GM18526 (cell line): ENCODE measurements around the gene UBR7.

ENCODE experiments used
- POLR2A ChIP-seq: IDR thresholded peaks from 3 replicates; pipeline ENCODE4 v1.6.1; 2011; ENCODE audit not compliant: insufficient read length; ENCODE audit errors: extremely low read depth

Gene UBR7

GRCh38 chr14:93206793-93207467 is at the start of gene UBR7, which contains the start of gene GON7:
UBR7 (plus strand) TSS chr14:93207256; CDS start chr14:93207292, 36 bp downstream.
GON7 (minus strand) TSS chr14:93207065; CDS start chr14:93207037, 28 bp downstream.
- TF ChIP-seq POLR2A: peak; percentile 77

DNA sequence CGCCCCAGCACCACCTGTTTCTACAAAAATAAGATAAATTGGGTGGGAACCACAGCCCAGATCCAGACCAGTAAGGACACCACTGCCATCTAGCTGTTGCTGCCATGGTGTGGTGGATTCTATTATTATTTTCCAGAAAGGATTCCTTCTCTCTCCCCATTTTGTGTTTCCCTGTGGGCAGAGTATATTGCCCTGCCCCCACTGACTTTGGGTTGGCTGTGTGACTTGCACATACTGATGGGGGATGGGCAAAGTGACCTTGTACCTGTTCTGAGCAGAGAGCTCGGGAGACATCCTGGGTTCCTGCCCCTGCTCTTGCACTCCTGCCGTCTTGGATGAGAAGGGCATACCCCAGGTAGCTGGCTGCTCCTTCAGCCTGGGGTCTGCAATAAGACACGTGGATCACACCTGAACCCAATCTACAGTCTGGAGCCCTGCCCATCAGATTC is 46.7 kb upstream of the UBR7 start:
- TF ChIP-seq POLR2A: no peak

DNA sequence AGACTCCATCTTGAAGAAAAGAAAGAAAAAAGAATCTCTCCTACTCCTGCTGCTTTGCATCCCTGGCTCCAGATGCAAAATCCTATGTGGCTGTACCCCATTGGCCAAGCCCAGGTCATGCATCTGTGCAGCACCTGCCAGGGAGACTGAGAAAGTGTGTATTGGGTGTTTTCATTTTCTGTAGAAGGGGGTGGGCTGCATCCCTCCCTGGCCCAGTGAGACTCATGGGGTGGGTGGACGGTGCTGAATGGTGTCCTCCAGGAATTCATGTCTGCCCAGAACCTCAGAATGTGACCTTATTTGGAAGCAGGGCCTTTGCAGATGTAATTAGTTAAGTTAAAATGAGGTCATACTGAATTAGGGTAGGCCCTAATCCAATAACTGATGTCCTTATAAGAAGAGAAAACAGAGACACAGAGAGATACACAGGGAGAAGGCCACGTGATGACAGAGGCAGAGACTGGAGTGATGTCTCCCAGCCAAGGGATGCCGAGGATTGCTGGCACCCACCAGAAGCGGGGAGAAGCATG is 45.6 kb upstream of the UBR7 start:
- no peak for TF ChIP-seq POLR2A

GRCh38 chr14:93163564-93163963 is 43.5 kb upstream of the UBR7 start:
- no peak for TF ChIP-seq POLR2A

GRCh38 chr14:93171376-93171775 is 35.7 kb upstream of the UBR7 start:
- TF ChIP-seq POLR2A: no peak

GRCh38 chr14:93173943-93174395 is 33.1 kb upstream of the UBR7 start:
- no peak for TF ChIP-seq POLR2A

DNA sequence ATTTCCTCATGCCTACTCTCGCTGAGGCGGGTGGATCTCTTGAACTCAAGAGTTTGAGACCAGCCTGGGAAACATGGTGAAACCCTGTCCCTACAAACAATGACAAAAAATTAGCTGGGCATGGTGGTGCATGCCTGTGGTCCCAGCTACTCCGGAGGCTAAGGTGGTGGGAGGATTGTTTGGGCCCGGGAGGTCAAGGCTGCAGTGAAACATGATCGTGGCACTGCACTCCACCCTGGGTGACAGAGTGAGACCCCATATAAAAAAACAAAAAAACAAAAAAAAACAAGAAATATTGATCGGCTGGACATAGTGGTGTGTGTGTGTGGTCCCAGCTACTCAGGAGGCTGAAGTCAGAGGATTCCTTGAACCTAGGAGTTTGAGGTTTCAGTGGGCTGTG is 31.6 kb upstream of the UBR7 start:
- no peak for TF ChIP-seq POLR2A

- TF ChIP-seq POLR2A: no peak
Observed at GRCh38 chr14:93183596-93184317, 23.3 kb upstream of the UBR7 start.

GRCh38 chr14:93184391-93185348 is 22.4 kb upstream of the UBR7 start, which contains the start of the genes LYSET and MOAP1:
LYSET (plus strand) TSS chr14:93185317; CDS start chr14:93185406, 89 bp downstream.
MOAP1 (minus strand) TSS chr14:93184897; CDS start chr14:93184242, 655 bp downstream.
- peak; percentile 78 for TF ChIP-seq POLR2A

DNA sequence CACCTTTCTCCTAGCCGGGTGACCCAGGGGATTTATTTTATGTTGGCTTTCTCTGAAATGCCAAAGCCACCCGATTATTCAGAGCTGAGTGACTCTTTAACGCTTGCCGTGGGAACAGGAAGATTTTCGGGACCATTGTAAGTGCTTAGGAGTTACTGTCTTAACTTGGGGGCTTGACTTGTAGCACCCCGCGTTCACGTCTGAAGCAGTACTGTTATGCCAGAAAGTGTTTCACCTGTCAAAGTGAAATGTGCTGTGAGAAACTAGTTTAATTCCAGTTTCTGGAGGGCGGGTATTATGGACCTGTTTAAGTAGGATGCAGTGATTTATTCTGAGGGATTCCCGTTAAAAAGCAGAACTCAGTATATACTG is 21.7 kb upstream of the UBR7 start:
- TF ChIP-seq POLR2A: no peak

DNA sequence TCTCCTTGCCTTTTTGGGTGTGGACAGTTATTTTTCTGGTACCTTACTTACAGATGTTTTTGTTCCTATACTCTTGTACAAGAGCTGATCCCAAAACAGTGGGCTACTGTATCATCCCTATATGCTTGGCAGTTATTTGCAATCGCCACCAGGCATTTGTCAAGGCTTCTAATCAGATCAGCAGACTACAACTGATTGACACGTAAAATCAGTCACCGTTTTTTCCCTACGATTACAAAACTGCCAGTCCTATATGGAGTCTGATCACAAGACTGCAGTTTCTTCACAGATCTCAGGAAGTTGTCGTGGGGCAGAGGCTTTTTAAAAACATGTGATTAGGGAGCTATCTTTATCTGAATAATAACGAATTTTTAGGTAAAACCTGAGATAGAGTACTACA is 20.6 kb upstream of the UBR7 start:
- no peak for TF ChIP-seq POLR2A

- no peak for TF ChIP-seq POLR2A
Observed at GRCh38 chr14:93186956-93187355, 20.1 kb upstream of the UBR7 start.

DNA sequence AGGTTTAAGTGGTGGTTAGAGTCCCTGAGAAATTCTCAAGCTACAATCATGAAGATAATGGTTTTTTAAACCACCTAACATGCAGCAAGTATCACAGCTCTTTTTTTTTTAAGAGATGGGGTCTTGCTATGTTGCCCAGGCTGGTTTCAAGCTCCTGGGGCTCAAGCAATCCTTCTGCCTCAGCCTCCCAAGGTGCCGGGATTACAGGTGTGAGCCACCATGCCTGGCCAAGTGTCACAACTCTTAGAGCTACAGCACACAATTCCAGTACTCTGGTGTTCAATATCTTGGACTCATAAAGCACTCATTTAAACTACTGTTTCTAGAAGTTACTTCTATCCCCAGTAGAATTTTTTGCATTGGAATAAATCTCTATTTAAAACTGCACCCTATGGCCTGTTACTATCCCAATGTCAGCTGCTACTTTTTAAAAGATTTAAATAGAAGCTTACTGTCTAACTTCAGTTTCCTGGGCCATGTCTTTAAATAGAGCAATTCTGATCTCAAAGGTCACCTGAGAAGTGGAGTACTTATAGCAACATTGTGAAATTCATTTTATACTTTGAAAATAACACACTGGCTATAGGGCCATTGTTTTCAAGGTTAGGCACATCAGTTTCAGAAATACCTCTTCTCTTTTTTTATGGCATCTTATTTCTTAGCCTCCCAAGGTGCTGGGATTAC is 11.6 kb upstream of the UBR7 start:
- no peak for TF ChIP-seq POLR2A

GRCh38 chr14:93199031-93199430 is 8.0 kb upstream of the UBR7 start:
- no peak for TF ChIP-seq POLR2A
